RKO (cell line): ENCODE results near the gene DIP2B.
"Not testable (repeated sequence)": the region's sequence is repeated elsewhere in the genome, so short reads cannot be mapped to it uniquely, and the experiment has no call there.

Experiments
- DNase-seq: peaks from one replicate; pipeline ENCODE4 v3.0.0-alpha.2; 2016; ENCODE audit warnings: low spot score

The DIP2B gene

GRCh38 chr12:50504798-50505674 is at the start of gene DIP2B:
TSS of gene DIP2B (plus strand) at chr12:50504985. CDS start at chr12:50505141, 156 bp downstream.
- DNase-seq = peak; percentile 92

- no peak for DNase-seq
These were observed 46.2 kb upstream of the DIP2B start for GRCh38 chr12:50458606-50459005.

DNA sequence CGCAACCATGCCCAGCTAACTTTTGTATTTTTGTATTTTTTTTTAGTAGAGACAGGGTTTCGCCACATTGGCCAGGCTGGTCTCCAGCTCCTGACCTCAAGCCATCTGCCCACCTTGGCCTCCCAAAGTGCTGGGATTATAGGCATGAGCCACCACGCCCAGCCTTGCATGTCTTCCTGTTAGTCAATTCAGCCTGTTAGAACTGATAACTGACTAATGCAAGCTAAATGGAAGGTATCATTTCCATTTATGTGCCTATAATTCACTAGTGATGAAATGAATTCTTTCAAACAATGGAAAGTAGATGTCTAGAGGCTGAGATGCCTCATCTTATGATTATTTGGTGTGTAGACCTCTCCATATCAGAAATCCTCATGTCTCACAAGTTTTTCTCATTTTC is 37.3 kb upstream of the DIP2B start:
- DNase-seq = no peak

DNA sequence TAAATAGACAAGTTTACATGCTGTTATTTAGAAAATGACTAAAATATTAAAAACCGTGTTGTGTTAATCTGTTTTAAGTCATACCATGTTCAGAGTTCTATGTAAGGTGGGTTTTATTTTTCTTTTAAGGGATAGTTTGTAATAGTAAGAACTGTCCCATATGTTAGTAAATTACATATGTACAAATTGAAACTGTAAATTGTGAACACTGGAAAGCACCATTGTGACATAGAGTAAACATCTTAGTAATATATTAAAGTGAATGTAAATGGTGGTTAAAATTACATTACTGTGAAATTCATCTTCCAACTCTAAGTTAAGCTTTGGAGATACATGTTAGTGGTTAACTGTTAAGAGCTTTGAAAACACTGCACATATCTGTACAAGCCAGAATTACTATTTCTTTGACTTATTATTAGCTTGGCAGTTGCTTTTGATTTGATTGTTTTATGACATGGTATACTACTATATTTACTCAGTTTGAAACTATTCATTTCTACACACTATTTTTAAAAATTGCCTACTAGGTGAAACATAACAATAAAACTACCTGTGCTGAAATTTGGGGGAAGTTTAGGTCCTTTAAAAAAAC is 27.4 kb upstream of the DIP2B start:
- DNase-seq = no peak

- DNase-seq = peak; percentile 19
These were observed 22.2 kb upstream of the DIP2B start for GRCh38 chr12:50482571-50482970.

DNA sequence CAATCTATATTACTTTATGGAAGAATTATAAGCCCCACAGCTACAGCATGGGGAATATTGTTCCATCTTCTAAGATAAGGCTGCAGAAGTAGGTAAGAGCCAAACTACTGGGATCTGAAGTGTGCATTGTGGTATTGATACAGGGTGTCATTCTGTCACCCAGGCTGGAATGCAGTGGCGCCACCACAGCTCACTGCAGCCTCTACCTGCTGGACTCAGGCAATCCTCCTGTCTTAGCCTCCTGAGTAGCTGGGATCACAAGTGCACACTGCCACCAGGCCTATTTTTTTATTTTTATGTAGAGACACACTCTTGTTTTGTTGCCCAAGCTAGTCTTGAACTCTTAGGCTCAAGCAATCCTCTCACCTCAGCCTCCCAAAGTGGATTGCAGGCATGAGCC is 21.3 kb upstream of the DIP2B start:
- DNase-seq = no peak

DNA sequence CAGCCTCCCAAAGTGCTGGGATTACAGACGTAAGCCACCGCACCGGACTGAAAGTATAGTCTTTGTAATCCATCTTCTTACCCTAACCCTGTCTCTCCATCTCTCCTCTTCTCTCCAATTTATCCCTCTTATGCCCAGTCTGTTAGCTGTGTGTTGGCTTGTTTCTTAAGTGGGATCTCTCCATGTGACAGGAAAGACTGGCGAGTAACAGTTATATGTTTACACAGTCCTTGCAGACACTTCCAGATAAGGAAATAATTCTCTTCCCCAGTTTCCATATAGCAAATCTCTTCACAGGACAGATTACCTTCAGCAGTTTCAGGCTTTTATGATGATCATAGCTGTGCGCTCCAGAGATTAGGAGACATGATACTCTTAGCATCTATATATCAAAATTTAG is 16.0 kb upstream of the DIP2B start:
- no peak for DNase-seq

DNA sequence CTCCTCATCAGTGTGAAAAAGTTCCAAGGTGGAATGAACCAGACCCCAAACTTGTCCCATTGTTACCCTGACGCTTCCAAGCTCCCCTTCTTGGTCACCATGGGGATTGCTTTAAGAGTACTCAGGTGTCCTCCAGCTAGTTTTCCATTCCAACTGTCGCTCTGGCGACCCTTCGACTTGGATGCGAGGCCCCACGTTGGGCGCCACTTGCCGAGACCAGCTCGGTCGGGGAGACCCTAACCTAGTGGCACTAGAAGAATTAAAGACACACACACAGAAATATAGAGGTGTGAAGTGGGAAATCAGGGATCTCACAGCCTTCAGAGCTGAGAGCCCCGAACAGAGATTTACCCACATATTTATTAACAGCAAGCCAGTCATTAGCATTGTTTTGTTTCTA is 6.7 kb upstream of the DIP2B start:
- not testable (repeated sequence) for DNase-seq

- DNase-seq = peak; percentile 54
These were observed 1.1 kb downstream of the DIP2B start for GRCh38 chr12:50505675-50506530.

DNA sequence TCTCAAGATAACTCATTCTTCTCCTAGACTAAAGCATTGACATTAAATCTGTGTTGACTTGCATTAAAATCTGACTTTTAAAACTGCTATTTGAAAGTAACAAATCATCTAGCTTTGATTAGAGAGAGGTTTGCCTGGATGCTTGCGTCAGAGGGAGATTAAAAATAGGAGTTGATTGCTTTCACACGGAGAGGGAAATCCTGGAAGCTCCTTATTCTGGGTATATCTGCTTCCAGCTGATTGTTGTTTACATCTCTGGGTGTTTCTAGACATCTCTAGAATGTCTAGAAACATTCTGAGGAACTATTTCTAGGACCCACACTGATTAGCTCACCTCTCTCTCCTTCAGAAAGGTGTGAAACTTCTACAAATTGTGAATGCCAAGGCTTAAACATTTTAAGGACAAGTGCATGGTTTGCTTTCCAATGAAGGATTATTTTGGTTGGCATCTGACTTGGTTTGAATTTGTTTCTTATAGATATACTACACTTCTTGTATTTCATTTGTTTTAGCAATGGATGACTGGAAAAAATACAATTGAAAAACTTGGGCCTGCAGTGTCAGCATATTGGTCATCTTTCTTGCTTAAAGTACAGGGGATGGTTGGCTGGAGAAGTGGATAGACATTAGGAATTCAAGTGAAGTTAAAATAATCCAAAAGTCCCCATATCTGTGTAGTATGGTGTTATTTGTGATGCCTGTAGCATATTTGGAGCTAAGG is 2.1 kb downstream of the DIP2B start:
- DNase-seq = no peak

GRCh38 chr12:50507474-50507838 is 2.7 kb downstream of the DIP2B start:
- no peak for DNase-seq

GRCh38 chr12:50507930-50508329 is 3.1 kb downstream of the DIP2B start:
- DNase-seq = no peak

GRCh38 chr12:50508414-50508813 is 3.6 kb downstream of the DIP2B start:
- no peak for DNase-seq

DNA sequence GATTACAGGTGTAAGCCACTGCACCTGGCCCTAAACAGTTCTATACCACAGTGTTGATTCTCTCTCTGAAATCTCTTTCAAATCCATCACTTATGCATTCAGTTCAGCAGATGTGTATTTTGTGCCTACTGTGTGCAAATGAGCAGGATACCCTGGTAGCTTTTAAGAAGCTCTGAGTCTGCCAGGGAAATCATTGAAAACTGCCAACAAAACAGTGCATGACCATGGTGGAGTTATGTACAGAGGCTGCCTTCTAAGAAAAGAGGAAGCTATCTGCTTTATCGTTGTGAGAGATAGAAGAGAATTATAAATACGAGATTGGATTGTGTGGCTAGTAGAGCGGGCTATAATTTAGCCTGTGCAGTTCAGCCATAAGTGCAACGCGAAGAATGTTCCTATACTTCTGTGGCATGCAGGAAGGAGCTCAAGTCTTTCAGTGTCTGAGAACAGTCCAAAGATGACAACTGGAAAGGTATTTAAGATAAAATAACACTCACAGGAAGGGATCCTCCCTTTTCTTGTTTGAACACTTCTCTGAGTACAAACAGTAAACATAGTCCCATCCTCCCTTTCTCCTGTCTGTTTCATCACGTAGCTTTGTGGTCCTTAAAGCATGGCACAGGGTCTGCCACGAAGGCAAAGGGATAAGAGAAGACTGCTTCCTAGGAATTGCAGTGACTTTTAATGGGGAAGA is 4.3 kb downstream of the DIP2B start:
- DNase-seq = no peak

DNA sequence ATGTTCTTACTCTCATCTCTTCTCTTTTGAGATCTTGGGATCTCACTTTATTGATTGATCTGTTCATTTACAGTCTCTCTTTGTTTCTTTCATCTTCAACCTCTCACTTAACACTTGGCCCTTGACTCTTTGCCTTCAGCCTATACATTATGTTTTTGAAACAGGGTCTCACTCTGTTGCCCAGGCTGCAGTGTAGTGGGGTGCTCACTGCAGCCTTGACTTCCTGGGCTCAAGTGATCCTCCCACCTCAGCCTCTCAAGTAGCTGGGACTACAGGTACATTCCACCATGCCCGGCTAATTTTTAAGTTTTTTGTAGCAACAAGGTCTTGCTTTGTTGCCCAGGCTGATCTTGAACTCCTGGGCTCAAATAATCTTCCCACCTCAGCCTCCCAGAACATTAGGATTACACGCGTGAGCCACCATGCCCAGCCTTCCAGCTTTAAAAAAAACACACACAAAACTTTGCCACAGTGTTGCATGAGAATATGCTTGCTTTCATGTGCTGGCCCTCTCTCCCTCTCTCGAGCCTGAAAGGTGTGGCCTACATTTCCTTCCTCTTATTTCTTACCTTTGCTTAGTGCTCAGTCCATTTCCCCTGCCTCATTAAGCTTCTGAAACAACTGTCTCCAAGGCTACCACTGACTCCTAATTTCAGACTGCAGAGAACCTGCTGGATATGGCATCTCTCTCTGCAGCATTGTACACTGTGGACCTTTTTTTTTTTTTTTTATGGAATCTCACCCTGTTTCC is 9.9 kb downstream of the DIP2B start:
- no peak for DNase-seq

DNA sequence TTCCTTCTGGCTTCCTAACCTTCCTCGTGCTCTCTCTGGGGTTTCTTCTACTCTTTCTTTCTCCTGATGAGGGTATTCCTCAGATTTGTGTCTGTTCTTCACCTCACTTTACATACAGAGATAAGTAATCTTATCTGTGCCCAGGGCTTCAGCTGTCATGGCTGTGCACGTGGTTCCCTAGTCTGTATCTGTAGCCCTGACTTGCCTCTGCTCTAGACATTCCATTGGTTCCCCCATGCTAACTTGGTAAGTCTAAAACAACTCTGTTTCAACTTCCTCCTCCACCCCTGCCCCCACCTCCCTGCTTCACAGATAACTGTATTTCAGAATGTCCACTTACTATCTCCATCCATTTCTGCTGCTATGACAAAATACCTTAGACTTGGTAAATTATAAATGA is 10.8 kb downstream of the DIP2B start:
- DNase-seq = no peak

DNA sequence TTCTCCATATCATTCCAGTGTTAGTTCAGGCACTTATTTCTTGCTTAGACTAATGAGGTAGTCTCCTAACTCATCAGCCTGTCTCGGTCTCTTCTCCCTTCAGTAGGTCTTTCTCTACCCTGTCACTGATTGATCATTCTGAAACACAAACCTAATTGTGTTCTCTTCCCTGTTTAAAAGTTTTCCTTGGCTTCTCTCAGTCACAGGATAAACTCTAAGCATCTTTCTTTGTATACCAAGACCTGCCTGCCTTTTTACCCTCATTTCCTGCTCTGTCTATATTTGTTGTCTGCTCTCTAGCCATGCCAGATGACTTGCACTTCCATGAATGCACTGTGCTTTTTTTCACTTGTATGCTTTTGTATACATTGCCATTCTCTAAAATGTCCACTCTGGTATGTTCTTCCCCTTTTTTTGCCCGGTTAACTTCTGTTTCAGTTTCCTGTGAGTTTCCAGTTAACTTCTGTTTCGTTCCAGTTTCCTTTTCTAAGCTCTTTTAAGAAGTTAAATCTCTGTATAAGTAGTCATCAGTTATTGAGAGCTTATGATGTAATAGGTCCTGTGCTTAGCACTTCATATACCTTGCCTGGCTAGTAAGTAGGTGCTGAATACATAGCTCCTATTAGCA is 12.8 kb downstream of the DIP2B start:
- no peak for DNase-seq

- DNase-seq = no peak
These were observed 13.3 kb downstream of the DIP2B start for GRCh38 chr12:50518090-50518489.

DNA sequence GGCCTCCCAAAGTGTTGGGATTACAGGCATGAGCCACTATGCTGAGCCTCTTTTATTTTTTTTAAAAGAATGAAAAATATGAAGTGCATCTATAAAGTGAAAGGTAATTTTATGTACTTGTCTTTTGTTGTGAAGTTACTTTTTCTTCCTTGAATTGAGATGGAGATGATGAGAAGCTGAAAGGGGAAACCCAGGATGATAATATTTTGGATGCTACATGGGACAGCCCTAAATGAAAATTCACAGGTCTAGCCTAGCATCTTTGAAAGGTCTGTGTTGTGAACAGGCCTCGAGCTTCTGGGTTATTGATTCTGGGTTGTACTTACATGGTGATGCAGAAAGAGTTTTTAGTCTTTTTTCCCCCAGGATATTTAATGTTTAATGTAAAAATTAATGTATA is 14.6 kb downstream of the DIP2B start:
- no peak for DNase-seq
